NCI-H526 (cell line): ENCODE results near the gene TACR1.
"Not testable (repeated sequence)": the region's sequence is repeated elsewhere in the genome, so short reads cannot be mapped to it uniquely, and the experiment has no call there.

Experiments used
- DNase-seq, 2 experiments: peaks; one replicate each; lab custom pipeline; 2025; lab: John Stamatoyannopoulos, UW

The TACR1 gene

DNA sequence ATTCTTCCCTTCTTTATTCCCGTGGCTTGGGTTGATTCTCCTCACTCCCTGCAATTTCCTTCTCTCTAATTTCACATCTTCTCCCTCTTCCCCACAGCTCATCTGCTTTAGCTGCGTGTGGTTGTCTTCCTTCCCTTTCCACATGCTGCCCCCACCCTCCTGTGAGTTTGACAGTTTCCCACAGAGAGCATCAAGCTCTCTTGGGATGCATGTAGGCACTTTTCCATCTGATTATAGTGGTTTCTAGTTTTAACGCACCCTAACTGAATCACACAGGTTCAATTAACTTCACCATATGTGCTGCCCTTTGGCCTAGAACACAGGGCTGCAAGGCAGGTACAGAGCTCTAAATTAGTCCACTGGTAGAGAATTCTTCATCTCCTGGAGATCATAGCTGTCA lies 110.5 kb downstream of the TACR1 start:
- no peak for DNase-seq

DNA sequence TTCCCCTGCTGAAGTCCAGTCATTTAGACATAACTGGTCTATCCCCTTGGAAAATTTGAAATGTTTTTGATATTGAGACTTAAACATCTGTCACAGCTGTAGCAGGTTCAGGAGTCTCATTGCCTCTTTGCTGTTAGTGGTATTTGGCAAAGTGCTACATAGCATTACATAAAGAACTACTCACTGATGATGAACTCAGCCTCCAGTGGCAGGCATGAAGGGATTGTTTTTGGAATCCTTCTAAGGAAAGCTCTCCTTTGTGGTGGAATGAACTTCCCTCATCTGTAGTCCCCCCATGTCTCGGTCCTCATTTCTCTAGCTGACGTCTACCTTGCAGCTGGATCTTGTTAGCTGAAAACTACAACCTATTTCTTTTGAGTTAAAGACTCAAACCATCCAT lies 111.6 kb downstream of the TACR1 start:
- no peak for DNase-seq

DNA sequence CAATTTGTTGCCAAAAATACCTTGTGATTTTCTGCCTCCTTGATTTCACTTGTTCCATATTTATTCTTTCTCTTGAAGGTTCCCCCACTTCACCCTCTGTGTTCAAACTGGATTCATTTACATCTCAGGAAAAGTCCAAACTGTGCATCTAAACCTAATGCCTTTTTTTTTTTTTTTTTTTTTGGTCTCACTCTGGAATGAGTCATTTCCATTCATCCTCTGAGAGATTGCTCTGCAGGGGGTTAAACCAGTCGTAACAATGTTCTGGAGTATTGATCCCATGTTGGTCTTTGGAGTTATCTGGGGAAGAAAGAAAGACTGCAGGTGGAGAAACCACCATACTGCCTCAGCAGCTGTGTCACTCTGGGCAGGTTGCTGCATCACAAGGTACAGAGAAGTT lies 119.7 kb downstream of the TACR1 start:
- no peak for DNase-seq

DNA sequence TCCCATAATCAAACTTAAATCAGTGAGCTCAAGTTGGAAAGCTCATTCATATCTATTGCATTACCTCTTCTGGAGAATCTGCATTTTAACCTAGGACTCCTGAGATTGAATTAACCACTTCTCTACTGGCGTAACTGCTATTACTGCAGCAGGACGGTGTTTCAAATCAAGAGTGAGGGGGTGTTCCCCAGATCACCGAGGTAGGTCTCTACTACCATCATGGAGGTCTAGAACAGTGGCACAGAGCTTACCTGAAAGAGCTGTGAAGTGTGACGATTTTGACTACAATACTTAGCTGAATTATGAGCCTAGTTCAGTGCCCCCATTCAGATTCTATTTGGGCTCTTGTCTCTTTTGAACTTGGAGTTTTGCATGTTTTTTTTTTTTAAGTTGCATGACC lies 121.4 kb downstream of the TACR1 start:
- DNase-seq = no peak

DNA sequence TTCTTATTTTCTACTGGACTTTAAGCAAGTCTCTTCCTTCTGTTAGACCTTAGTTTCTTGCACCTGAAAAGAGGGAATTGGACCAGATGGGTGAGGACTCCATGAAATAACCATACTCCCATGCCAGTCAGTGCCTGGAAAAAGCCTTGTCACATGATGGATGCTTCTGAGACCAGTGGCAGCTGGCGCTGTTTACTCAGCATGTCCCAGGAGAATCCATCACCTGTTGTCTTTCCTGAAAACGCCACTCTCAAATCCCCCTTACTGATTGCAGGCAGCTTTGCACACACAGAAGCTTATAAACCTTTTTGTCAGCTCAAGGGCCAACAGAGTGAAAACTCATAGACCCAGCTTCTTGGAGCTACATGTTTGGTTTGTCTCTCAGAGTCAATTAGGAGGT lies 123.2 kb downstream of the TACR1 start:
- DNase-seq = peak; percentile 78 to 92

DNA sequence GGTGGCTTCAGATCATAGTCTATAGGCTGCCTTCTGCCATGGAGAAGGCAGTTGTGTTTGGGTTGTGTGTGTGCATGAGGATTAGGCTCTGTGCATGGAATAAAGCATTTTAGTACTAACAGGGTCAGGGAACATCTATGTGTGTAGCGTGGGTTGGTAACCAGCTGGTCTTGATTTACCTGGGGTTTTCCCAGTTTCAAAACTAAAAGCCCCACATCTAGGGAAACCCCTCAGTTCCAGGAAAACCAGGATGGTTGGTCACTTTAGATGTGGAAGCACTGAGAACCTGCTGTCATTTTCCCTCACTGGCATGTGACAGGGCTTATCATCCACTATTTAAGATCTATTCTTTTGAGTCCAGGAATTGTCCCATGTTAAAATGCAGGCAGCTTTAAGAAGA lies 124.6 kb downstream of the TACR1 start:
- DNase-seq = no peak

DNA sequence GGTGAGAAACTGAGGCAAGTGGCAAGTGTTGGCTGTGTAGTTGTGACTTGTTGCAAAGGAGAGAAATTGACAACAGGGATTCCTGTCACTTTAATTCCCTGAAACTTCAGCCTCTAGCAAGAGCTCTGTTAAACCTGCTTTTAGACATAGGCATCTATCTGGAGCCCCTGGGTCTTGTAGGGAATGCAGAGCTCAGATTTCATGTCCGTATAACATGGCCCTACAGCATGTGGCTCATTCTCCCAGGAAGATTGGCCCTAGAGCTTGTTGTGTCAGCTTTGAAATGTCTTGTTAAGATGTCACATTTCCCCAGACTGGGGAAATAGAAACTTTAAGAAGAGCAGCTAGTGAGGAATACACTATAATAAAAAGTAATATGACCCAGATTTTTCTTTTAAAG lies 125.1 kb downstream of the TACR1 start:
- no peak for DNase-seq

DNA sequence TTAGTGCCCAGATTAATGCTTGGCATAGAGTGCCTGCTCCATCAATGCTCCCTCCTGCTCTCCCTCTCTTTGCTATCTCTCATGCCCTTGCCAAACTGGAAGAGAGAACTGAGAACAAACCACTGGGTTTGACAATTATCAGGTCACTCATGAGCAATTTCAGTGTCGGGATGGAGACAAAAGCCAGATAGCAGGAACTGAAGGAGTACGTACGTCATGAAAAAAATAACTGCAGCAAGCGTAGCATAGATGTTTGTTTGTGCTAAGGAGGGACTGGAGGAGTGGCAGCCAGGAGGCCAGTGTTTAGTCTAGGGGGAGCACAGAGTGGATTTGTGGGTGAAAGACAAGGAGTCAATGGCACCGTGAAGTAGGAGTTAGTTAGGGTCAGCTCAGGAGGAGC lies 127.6 kb downstream of the TACR1 start:
- DNase-seq = no peak

DNA sequence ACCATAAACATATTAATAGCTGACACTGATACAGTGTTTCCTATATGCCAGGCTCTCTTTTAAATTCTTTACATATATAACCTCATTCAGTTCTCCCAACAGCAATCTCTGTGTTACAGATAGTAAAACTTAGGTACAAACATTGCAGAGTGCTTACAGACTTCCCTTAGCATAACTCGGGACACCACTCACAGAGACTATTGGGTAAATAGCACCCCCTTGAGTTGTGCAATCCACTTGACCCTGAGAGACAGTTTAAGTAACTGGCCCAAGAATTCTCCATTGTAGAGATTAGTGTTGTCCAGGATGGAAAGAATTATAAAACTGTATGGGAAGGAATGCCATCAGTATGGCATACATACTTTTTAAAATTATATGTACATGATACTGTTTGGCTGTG lies 130.8 kb downstream of the TACR1 start:
- DNase-seq = no peak

DNA sequence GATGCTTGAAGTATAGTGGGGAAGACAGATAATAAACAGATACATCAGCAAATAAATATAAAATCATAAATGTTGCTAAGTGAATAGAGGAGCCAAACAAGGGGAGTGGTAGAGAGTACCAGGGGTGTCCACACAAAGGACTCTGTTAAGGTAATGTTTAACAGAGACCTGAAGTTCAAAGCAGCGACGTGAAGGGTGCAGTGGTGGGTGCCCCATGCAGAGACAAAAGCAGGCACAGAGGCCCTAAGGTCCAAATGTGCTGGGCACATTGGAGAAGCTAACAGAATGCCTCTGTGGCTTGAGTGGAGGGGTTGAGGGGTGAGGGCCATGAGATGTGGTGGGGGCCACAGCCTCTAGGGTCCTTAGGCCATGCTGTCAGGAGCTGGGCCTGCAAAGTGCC lies 131.8 kb downstream of the TACR1 start:
- DNase-seq = no peak

DNA sequence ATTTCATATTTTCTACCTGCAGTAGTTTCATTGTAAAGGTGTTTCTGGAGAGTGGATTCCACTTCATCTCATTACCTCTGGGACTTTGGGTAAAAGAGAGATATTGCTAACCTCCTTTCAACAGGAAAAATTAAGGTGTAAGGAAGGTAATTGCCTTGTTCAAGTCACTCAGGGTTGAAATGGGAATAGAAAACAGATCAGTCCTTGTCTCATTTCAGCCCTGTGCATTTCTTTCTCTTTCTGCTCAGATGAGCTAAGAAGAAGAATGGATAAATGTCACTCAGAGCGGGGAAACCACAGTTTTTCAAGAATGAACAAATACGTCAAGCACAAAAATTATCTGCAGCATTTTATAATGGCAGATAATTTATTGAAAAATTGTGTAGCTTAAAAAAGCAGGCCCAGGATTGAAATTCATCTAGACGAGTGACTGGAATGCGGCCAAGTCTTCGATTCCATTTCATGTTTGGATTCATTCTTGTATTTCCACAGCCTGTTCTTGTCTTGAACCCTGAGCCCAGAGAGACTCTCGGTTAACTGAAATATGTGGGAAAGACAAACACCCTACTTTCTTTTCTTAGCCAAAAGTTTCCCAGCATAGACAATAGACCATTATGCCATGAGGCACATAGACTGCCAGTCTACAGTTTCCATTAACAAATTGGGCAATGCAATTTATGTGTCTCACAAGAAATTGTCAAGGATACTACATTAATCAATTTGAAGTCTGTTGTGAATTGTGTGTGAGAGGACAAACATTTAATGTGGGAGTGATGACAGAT lies 133.0 kb downstream of the TACR1 start:
- DNase-seq = no peak

DNA sequence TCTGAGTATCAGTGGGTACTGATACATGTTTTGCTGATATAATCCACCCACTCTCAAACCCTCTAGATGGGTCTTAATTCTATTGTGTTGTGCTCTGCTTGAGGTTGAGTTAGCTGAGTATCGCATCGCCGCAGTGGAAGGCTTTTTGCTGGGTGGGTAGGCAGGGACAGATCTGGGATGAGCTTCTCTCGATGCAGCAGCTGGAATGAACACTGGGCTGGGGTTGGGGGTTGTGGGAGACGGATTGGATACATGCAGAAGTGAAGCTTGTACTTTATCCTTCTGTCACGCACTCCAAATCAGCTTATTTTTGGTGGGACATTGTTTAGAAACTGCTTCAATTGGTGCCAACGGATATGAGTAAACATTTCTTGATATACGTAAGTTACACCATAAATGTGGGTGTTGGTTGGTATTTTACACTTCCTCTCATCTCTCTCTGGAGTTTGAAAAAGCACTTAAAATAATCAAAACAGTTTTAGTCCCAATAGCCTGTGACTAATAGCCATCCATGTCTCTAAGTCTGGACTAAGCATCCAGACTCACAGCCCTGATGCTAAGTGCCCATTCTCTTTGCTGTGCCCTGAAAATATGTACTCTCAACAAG lies 133.8 kb downstream of the TACR1 start:
- no peak for DNase-seq

DNA sequence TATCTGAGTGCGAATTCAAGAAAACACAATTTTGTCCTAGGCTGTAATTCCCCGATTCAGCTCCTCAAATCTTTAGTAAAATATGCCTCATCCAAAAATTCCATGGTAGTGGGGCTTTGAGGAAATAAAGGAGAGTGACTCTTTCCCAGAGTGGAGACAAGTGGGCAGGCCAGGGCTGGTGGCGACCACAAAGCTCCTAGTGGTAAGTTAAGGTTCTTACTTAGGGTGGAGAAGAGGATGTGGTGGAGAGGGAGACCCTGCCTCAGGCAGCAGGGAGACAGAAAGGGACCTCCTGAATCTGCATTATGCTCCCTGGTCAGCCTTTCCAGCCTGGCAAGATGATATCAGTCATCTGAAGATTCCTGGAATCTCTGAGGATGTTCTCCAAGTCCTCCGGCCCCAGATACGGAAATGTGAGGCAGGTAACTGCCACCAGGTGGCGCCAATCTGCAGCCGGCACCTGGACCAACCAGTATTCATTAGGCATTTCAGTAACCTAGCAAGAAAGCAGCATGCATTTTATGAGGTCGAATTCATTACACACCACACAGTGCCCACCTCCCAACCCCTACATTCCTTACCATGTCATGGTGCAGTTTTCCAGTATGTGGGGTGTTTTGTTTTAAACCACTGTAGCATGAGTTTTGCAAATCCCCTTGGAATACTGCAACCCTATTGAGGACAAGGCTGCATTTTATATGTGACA lies 134.5 kb downstream of the TACR1 start:
- DNase-seq = peak; percentile 24 to 60

DNA sequence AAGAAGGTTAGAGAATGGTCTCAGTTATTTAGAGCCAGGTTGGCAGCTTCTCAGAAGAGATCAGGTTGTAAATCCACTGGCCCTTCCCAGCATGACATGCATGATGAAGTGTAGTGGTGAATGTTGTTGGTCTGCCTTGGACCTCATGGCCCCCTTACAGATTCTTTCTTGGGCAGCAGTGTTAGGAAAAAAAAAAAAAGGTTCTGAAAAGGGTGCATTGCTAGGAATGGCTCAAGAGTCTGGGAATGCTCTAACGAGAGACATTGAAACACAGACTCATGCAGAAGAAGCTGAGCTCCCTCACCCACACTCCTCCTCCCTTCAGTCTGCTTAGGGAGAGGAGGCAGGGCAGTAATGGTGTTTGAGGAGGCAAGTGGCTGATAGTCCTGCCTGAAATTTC lies 135.4 kb downstream of the TACR1 start:
- DNase-seq = no peak

DNA sequence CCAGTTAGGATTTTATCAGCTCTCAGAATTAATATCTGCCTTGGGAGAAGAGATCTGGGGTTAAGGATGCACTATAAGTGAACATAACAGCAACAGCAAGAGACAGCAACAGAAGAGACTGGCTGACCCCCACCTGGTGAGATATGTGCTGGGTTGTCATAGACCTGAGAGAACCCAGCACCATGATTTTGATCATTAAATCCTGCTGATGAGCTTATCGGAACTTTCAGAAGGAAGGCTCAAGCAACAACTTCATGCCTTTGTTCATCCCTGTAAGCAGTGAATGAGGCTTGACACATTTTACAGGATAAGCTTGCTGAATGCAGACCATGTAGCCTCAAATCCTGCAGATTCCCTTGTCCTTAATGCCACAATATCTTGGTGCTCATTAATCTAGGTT lies 140.9 kb downstream of the TACR1 start:
- no peak for DNase-seq

DNA sequence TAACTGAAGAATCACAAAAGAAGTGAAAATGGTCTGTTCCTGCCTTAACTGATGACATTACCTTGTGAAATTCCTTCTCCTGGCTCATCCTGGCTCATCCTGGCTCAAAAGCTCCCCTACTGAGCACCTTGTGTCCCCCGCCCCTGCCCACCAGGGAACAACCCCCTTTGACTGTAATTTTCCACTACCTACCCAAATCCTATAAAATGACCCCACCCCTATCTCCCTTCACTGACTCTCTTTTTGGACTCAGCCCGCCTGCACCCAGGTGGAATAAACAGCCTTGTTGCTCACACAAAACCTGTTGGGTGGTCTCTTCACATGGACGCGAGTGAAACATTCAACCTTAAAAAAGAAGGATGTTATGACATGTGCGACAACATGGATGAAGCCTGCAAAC lies 142.2 kb downstream of the TACR1 start:
- not testable (repeated sequence) for DNase-seq

DNA sequence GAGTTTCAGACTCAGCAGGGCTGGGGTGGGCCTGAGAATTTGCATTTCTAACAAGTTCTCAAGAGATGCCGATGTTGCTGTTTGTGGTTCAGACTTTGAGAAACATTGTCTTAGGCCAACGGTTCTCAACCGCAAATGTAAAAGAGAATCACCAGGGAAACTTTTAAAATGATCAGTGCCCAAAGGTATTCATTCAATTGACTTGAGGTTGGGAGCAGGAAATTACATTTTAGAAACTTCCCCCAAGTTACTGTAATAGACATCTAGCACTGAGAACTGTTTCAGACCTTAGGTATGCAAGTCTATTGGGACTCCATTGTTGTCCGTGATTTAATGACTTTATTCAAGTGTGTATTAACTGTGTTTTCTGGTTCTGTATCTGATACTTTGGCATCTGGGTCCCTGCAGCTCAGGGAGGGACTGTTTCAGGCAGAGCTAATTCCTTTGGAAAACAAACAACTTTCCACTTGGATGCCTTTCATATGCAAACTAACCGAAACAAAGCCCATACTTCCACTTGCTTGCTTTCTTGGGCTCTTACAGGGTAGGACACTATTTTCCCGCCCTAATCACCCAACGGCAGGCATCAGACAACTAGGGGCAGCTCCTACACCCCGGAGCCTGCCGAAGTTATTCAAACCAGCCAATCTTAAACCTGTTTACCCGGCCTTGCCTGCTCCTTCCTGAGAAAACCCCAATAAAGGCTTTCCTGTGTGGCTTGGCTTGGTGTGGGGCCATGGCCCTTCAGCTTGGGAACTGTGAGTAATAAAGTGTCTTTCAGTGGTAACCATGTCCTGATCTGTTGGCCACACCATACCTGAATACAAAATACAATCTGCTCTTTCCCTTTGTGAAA lies 143.3 kb downstream of the TACR1 start:
- DNase-seq = peak; percentile 78 to 79

DNA sequence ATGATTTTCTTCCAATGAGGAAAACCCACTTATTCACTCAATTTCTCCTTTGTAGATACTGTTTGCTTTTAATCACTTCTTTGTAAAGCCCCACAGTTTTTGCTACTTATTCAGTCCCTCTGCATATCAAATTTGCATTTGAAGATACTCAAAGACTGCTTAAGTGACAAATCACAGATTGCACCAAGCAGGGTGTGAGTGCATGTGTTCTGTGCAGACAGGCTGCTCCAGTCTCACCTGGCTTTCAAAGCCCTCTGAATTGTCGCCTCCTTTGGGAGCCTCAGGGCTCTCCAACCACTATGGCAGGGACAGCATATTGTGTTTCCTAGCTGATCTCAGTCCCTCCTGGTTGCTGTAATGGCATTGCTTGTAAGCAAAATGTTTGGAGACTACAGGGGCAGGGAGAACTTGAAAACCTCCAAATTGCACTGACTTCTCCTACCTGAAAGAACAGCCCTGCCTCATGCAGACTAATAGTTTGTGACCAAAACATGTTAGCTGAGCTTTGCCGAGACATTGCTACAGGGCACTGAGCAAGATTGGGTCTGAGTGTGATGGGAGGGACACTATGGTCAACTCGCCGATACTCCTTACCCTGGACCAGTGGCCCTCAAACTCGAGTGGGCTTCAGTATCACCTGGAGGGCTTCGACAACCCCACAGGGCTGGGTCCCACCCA lies 144.0 kb downstream of the TACR1 start:
- no peak for DNase-seq

DNA sequence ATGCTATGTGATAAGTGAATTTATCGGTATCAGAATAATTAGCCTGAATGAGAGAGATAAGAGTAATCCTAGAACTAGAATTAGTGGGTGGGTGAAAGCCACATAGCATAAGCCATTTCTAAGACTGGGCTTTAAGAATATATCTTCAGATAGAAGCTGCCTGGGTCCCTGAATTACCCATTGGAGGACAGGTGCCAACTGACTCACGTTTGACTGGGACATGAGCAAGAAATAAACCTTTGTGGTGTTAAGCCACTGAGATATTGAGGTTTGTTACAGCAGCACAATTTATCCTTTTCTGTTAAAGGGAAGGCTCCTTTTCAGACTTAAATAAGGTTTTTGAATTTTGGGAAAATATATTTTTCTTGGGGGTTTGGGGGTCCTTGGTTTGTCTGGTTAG lies 145.0 kb downstream of the TACR1 start:
- no peak for DNase-seq

DNA sequence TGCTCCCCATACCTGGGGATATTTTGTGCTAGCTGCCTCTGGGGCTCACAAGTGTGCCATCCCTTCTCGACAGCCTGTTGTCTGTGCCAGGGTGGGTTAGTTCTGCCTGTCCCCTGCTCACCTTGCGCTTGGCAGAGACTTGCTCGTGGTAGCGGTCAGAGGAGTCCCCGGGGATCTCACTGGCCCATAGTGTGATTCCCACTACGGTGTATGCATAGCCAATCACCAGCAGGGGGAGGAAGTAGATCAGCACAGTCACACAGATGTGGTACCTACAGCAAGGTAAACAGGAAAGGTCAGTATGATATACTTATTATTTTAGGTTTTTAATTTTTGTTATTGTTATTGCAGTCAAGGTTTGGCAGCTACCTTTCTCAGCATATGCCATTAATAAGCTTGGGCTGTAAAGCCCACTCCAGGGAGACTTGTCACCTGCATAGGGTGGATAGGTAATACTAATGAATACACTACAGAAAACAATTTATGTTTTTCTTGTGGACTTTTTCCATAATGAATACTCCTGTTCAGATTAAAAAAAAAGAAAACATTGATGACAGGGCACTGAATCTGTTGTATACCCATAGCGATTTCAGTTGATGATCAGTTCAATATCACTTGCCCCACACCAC lies 145.7 kb downstream of the TACR1 start:
- DNase-seq = peak; percentile 53 to 86

DNA sequence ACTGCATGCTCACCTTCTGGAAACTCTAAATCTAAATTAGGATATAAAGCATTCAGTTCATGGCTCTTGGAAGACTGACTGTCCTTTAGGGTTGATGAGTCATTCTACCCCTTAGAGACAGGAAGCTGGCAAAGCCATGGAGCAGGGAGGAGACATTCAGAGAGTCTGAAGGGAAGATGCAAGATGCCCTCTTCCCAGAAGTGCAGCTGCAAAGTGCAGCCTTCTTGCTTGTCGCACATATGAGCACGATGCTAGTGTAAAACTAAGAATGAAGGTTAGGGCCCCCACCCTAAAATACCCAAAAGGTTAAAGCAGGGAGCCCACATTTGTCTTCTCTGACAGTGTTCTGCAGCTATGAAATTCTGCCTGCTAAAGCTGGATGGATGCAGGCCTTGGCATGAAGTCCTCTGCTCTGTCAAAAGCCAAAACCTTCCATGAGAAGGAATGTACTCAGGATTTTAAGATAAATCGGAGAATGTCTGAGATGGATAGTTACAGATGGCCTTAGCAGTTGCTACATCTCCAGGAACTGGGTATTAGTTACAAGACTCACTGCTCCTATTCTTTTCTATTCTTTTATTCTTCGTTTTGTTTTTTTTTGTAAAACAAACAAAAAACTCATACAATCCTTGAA lies 151.2 kb downstream of the TACR1 start:
- no peak for DNase-seq
